Muscle layer of duodenum (tissue), 2 donors: ENCODE results near the gene DLK1.

Experiments
- H3K27ac ChIP-seq: one replicate; pipeline ENCODE4 v1.7.0; 2013; ENCODE audit warnings: mild to moderate bottlenecking, low read length
- H3K27me3 ChIP-seq: one replicate; pipeline ENCODE4 v1.7.0; 2013; ENCODE audit warnings: low read depth, mild to moderate bottlenecking, control low read depth, low read length
- H3K36me3 ChIP-seq, 2 donors: one replicate each; pipeline ENCODE4 v1.7.0; 2013; ENCODE audit warnings: low read length in 2 of 2, control low read depth in 1 of 2, mild to moderate bottlenecking in 1 of 2; ENCODE audit not compliant: insufficient read depth in 2 of 2, control insufficient read depth in 1 of 2
- H3K4me1 ChIP-seq, 2 donors: one replicate each; pipeline ENCODE4 v1.7.0; 2013; ENCODE audit warnings: low read length in 2 of 2, mild to moderate bottlenecking in 2 of 2, control low read depth in 1 of 2, moderate library complexity in 1 of 2; ENCODE audit not compliant: insufficient read depth in 2 of 2, control insufficient read depth in 1 of 2
- H3K4me3 ChIP-seq, 2 donors: one replicate each; pipeline ENCODE4 v1.7.0; 2013; ENCODE audit warnings: low read length in 2 of 2, low read depth in 1 of 2, mild to moderate bottlenecking in 1 of 2
- H3K9me3 ChIP-seq, 2 donors: one replicate each; pipeline ENCODE4 v1.7.0; 2013; ENCODE audit warnings: low read length in 2 of 2, control low read depth in 1 of 2, mild to moderate bottlenecking in 1 of 2; ENCODE audit not compliant: control insufficient read depth in 1 of 2
- donor health status: healthy.

DLK1 gene

GRCh38 chr14:100775831-100776591 lies 49.3 kb downstream of the DLK1 start:
- Histone ChIP-seq H3K27me3 (no peaks in the 10 kb centered on the region), H3K4me1 (peaks cover 0 to 4% of the 10 kb centered on the region in 2 donors), H3K36me3 (no peaks in the 10 kb centered on the region), H3K4me3 (no peak overlapping the region), H3K9me3 (peaks cover 3 to 6% of the 10 kb centered on the region in 2 donors), H3K27ac (no peak overlapping the region)

GRCh38 chr14:100776681-100777365 lies 50.1 kb downstream of the DLK1 start:
- Histone ChIP-seq H3K27me3 (no peaks in the 10 kb centered on the region), H3K9me3 (no peaks in the 10 kb centered on the region), H3K4me3 (no peak overlapping the region), H3K4me1 (peaks cover 0 to 4% of the 10 kb centered on the region in 2 donors), H3K36me3 (no peaks in the 10 kb centered on the region), H3K27ac (no peak overlapping the region)

- peaks cover 0 to 4% of the 10 kb centered on the region in 2 donors for H3K4me1 ChIP-seq
- H3K4me3 ChIP-seq: no peak overlapping the region
- no peak overlapping the region for H3K27ac ChIP-seq
- no peaks in the 10 kb centered on the region for H3K9me3 ChIP-seq
- H3K36me3 ChIP-seq: no peaks in the 10 kb centered on the region
- H3K27me3 ChIP-seq: no peaks in the 10 kb centered on the region
Observed at GRCh38 chr14:100777366-100777817, 50.7 kb downstream of the DLK1 start.

- H3K9me3 ChIP-seq: no peaks in the 10 kb centered on the region
- no peaks in the 10 kb centered on the region for H3K36me3 ChIP-seq
- no peaks in the 10 kb centered on the region for H3K27me3 ChIP-seq
- H3K4me3 ChIP-seq: no peak overlapping the region
- H3K4me1 ChIP-seq: peaks cover 0 to 4% of the 10 kb centered on the region in 2 donors
- H3K27ac ChIP-seq: no peak overlapping the region
Observed at GRCh38 chr14:100777818-100778525, 51.3 kb downstream of the DLK1 start.

- H3K4me1 ChIP-seq: peaks cover 0 to 4% of the 10 kb centered on the region in 2 donors
Observed at GRCh38 chr14:100778526-100778882, 51.8 kb downstream of the DLK1 start.

GRCh38 chr14:100778951-100779690 lies 52.4 kb downstream of the DLK1 start:
- Histone ChIP-seq H3K27ac (no peak overlapping the region), H3K4me3 (no peak overlapping the region), H3K9me3 (no peaks in the 10 kb centered on the region), H3K36me3 (no peaks in the 10 kb centered on the region), H3K27me3 (no peaks in the 10 kb centered on the region), H3K4me1 (peaks cover 0 to 4% of the 10 kb centered on the region in 2 donors)

More at GRCh38 chr14:100778526-100778882, 51.8 kb downstream of the DLK1 start:
- no peaks in the 10 kb centered on the region for H3K36me3 ChIP-seq
- no peaks in the 10 kb centered on the region for H3K9me3 ChIP-seq
- no peak overlapping the region for H3K4me3 ChIP-seq
- H3K27me3 ChIP-seq: no peaks in the 10 kb centered on the region
- no peak overlapping the region for H3K27ac ChIP-seq

GRCh38 chr14:100779691-100780080 lies 53.0 kb downstream of the DLK1 start:
- Histone ChIP-seq H3K27me3 (no peaks in the 10 kb centered on the region), H3K4me1 (peaks cover 0 to 4% of the 10 kb centered on the region in 2 donors), H3K36me3 (no peaks in the 10 kb centered on the region), H3K4me3 (no peak overlapping the region), H3K27ac (no peak overlapping the region), H3K9me3 (no peaks in the 10 kb centered on the region)

GRCh38 chr14:100780246-100780645 lies 53.6 kb downstream of the DLK1 start:
- H3K4me3 ChIP-seq: no peak overlapping the region
- H3K27me3 ChIP-seq: no peaks in the 10 kb centered on the region
- H3K36me3 ChIP-seq: no peaks in the 10 kb centered on the region
- H3K9me3 ChIP-seq: no peaks in the 10 kb centered on the region
- no peak overlapping the region for H3K27ac ChIP-seq
- H3K4me1 ChIP-seq: peaks cover 0 to 4% of the 10 kb centered on the region in 2 donors

- H3K27me3 ChIP-seq: no peaks in the 10 kb centered on the region
- H3K9me3 ChIP-seq: no peaks in the 10 kb centered on the region
- no peaks in the 10 kb centered on the region for H3K36me3 ChIP-seq
- H3K4me3 ChIP-seq: no peak overlapping the region
- peaks cover 0 to 4% of the 10 kb centered on the region in 2 donors for H3K4me1 ChIP-seq
- no peak overlapping the region for H3K27ac ChIP-seq
Observed at GRCh38 chr14:100780646-100781355, 54.1 kb downstream of the DLK1 start.

GRCh38 chr14:100781952-100782351 lies 55.3 kb downstream of the DLK1 start:
- Histone ChIP-seq H3K36me3 (no peaks in the 10 kb centered on the region), H3K27me3 (no peaks in the 10 kb centered on the region), H3K9me3 (no peaks in the 10 kb centered on the region), H3K4me3 (no peak overlapping the region), H3K27ac (no peak overlapping the region), H3K4me1 (no peaks in the 10 kb centered on the region)
